ENCODE measurements around the gene FAM193A.
"Not testable (repeated sequence)": the region's sequence is repeated elsewhere in the genome, so short reads cannot be mapped to it uniquely, and the experiment has no call there.

The FAM193A gene

GRCh38 chr4:2750719-2751605 lies 214.5 kb downstream of the FAM193A start:
- DNase-seq (ENCODE audit: low spot score), result no peak

DNA sequence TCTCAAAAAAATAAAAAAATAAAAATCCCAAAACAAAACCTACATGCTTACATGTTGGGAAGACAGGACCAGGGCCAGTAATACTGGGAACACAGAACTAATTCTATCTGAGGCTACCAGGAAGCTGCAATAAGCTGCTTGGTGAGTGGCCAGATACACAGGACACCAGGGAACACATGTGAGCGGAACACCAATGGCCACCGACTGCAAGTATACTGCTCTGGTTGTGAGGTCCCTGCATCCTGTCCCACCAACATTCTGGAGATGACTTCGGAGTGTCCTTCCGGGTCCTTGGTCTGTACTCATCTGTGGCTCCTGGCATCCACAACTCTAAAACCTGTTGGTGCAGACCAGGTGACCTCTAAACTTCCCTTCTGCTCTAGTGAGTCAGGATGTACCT lies 217.0 kb downstream of the FAM193A start:
- no peak for DNase-seq (ENCODE audit: low spot score)

DNA sequence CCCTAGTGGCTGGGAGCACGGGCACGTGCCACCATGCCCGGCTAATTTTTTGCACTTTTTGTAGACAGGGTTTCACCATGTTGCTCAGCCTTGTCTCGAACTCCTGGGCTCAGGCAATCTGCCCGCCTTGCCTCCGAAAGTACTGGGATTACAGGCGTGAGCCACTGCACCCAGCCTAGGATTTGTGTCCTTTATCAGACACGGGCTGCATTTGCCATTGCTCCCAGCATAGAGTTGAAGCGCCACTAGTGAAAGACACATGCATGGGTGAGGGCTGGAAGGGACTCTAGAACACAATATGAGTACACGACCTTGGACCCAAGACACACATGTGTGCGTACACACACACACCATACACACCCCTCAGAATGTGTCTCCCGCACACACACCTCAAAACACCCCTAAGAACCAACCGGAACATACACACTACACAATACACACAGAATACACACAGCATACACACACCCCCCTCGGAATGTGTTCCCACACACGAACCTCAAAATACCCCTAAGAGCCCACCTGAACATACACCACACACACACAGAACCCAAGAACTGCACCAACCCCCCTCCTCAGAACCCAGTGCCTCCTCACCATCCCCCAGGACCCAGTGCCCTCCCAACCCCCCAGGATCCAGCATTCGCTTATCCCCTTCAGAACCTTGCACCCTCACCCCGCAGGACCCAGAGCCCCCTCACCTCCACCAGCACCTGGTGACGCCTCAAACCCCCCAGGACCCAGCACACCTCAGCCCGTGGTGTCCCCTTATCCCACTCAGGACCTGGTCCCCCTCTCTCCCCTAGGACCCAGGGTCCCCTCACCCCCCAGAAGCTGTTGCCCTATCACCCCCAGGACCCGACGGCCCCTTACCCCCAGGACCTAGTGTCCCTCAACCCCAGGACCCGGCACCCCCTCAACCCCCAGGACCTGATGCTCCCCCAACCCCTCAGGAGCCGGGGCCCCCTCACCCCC lies 218.7 kb downstream of the FAM193A start:
- DNase-seq (ENCODE audit: low spot score), result no peak

DNA sequence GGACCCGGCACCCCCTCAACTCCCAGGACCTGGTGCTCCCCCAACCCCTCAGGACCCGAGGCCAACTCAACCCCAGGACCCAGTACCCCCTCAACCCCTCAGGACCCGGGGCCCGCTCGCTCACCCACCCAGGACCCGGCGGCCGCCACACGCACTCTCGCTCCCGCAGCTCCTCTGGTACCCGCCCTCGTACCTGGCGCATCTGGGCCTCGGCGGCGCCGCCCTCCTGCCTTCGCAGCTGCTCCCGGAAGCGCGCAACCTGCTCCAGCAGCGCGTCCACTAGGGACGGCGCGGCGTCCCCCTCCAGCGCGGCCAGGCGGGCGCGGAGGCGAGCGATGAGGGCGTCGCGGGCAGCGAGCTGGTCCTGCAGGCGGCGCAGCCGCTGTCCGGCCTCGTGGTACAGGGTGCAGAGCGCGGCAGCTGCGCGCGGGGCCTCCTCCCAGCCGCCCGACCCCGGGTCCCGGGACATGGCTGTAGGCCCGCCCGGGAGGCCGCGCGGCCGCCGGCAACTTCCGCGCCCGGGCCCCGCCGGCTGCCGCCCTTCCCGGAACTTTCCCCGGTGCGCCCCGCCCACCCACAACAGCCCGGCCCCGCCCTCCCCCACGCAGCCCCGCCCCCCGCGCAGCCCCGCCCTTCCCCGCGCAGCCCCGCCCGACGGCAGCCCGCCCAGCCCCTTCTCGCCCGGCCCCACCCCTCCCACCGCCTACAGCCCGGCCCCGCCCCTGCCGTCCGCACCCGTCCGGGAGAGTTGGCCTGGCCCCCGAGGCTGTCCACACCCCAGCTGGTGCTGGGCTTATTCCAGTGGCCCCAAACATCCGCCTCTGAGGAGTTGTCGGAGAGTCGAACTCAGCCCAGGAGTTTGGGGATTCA lies 219.6 kb downstream of the FAM193A start, which contains the start of gene TNIP2:
Gene TNIP2 (minus strand): TSS at position 516 of the 870 bp plus-strand sequence. CDS start 47 bp downstream, at position 469.
- peak; percentile 78 for DNase-seq (ENCODE audit: low spot score)

- no peak for DNase-seq (ENCODE audit: low spot score)
These were observed 220.4 kb downstream of the FAM193A start for GRCh38 chr4:2756691-2757350.

DNA sequence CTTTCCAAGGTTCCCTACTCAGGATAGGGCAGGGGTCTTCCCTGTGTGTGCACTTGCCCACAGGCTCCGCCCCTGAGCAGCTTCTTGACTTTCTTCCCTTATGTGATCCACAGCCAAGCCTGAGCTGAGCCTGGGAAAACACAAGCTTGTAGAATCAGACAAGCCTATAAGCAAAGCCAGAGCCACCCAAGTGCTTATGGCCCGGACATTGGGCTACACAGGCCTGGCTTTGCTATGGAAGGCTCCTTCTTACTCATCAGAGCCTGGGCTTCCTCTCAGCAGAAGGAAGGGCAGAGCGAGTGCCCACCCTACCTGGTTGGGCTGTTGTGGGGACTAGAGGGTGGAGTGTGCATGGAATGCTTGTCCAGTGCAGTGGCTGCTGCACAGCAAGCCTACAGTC lies 221.0 kb downstream of the FAM193A start:
- DNase-seq (ENCODE audit: low spot score), result no peak

DNA sequence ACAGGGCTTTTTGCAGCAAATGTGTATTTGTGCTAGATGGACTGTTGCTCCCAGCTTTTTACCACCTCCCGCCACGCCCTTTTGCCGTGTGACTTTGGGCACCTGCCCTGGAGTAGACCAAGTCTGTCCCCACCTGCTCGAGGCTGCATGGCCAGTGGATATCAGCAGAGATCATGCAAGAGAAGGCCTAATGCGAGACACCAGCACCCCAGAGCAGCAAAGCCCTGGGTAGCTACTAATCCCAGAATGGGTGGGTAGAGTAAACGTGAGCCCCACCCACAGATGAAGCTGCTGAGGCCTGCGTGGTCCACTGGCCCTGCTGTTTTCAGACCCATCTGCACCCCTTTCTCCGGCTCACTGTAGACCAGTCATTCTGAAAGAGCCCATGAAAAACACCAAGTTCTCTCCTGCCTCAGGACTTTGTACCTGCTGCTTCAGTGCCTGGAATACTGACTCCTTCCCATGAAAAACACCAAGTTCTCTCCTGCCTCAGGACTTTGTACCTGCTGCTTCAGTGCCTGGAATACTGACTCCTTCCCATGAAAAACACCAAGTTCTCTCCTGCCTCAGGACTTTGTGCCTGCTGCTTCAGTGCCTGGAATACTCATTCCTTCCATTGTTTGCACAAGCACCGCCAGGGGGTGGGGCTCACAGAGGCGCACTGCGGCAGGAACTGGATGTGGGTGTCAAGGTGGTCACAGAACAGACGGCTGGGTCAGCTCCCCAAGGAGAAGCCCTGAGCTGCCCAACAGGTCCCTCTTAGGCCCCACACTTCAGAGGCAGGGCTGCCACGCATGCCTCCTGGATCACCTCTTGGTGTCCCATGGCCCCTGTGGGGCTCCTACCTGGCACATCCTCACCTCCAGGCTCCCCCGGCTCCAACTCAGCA lies 224.8 kb downstream of the FAM193A start:
- no peak for DNase-seq (ENCODE audit: low spot score)

DNA sequence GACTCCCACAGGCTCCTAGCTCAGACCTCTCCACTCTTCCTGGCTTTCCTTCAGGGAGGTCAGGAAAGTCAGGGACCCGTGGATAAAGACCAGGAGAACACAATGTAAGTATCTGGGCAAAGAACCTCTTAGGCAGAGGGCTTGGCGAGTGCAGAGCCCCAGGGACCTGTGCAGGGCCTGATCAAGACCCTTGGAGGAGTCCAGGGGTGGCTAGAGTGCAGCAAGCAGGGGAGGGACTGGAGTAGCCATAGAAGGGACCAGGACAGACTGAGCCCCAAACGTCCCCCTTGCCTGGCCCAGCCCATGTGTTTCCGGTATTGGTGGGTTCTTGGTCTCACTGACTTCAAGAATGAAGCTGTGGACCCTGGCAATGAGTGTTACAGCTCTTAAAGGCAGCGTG lies 225.6 kb downstream of the FAM193A start:
- no peak for DNase-seq (ENCODE audit: low spot score)

DNA sequence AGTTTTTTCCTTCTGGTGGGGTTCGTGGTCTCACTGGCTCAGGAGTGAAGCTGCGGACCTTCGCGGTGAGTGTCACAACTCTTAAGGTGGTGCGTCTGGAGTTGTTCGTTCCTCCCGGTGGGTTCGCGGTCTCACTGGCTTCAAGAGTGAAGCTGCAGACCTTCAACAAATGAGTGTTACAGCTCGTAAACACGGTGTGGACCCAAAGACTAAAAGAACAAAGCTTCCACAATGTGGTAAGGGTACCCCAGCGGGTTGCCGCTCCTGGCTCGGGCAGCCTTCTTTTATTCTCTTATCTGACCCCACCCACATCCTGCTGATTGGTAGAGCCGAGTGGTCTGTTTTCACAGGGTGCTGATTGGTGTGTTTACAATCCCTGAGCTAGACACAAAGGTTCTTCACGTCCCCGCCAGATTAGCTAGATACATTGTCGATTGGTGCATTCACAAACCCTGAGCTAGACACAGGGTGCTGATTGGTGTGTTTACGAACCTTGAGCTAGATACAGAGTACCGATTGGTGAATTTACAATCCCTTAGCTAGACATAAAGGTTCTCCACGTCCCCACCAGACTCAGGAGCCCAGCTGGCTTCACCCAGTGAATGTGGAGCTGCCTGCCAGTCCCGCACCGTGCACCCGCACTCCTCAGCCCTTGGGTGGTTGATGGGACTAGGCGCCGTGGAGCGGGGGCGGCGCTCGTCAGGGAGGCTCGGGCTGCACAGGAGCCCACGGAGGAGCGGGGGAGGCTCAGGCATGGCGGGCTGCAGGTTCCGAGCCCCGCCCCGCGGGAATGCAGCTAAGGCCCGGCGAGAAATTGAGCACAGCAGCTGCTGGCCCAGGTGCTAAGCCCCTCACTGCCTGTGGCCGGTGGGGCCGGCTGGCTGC lies 226.3 kb downstream of the FAM193A start:
- DNase-seq (ENCODE audit: low spot score), result not testable (repeated sequence)

GRCh38 chr4:2763511-2763967 lies 227.1 kb downstream of the FAM193A start:
- no peak for DNase-seq (ENCODE audit: low spot score)

DNA sequence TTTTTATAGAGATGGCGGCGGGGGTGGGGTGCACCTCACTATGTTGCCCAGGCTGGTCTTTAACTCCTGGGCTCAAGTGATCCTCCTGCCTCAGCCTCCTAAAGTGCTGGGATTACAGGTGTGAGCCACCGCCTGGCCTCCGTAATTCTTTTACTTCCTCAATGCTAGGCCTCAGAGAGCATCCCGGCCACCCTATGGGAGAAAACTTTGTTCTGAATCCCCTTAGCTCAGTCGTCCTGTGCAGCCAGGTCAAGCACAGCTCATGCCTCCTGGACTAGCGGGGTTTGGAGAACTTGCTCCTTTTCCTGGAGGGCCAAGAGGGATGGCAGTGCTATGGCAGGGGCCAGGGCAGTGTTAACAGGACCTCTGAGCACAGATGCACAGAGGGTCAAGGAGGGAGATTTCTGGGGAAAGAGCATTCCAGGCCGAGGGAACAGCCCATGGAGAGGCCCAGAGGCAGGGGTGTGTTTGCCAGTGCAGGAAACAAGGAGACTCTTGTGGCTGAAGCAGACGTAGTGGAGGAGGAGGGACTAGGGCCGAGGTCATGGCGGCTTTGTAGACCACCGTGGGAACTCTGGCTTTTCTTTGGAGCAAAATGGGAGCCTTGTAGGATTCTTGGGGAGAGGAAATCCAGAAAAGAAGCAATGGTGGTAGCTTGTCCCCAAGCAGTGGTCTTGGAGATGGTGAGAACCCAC lies 229.5 kb downstream of the FAM193A start:
- no peak for DNase-seq (ENCODE audit: low spot score)

- DNase-seq (ENCODE audit: low spot score), result no peak
These were observed 230.7 kb downstream of the FAM193A start for GRCh38 chr4:2767046-2767704.

DNA sequence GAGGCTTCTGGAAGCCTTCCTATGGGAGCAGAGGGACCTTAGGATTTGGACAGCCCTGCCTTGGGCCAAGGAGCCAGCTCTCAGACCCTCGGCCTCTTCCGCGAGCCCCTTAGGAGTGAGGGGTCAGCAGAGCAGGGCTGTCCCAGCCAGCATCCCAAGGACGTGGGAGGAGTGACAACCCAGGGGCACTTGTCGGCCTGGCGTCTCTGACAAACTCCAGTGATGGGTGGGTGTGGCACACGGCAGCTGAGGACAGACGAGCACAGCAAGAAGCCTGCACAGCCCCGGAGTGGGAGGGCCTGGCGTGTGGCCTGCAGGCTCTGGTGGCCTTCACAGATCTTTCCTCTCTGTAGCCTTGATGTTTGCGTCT lies 231.2 kb downstream of the FAM193A start:
- DNase-seq (ENCODE audit: low spot score), result no peak

DNA sequence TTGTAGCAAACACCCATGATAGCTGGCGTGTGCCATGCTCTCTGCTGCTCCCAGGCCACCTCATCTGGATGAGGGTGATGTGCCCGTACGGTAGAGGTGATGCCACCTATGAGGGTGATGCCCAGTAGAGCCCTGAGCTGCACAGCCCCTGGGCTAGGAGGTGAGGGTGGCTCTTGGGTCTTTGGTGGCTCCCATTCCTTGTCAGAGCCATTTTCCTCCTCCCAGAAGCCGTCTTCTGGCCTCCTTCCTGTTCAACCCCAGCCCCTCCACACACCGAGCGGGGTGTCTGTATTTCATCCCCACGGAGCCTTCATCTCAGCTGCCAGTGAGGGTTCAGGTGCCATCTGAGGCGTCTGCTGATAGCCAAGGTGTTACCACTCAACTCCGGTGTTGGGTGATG lies 231.7 kb downstream of the FAM193A start:
- DNase-seq (ENCODE audit: low spot score), result no peak

DNA sequence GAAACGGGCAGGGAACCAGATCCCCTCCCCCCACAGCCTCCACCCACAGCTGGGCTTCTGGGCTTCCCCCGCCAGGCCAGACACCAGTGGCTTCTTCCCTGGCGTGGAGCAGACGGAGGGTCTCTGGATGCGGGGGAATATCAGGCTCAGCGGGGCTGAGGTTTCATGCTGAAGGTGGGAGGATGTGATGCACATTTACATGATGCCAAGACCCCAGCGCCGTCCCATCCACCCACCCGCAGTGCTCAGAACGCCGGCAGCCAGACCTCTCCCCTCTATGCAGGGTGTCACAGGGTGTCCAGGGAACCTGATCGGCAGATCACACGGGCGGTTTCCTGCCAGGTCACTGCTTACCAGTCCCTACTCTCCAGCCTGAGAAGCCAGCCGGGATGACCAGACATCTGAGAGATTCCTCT lies 232.5 kb downstream of the FAM193A start:
- no peak for DNase-seq (ENCODE audit: low spot score)

DNA sequence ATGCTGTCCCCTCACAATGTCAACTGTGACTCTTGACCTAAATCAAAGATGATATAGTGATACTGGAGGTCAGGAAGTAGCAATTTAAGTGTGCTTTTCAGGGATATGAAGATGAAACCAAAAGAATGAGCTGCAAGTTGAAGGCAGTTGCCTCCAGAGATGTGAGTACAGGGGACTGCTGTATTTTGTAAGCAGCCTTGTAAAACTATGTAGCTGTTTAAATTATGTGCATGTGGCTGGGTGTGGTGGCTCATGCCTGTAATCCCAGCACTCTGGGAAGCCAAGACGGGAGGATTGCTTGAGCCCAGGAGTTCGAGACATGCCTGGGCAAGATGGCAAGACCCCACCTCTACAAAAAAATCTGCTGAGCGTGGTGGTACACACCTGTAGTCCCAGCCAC lies 234.8 kb downstream of the FAM193A start:
- no peak for DNase-seq (ENCODE audit: low spot score)

DNA sequence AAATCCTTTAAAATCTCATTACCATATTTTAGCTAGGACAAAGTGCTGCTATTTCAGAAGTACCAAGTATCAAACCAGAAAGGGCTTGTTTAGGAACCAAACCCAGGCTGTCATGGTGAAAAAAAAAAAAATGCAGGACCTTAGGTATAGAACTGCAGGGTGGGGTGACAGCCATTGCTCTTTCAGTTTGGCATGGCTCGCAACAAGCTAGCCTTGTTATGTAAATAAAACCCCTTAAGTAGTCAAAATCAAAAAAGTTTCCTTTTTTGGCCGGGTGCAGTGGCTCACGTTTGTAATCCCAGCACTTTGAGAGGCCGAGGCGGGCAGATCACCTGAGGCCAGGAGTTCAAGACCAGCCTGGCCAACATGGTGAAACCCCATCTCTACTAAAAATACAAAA lies 244.2 kb downstream of the FAM193A start:
- not testable (repeated sequence) for DNase-seq (ENCODE audit: low spot score)

DNA sequence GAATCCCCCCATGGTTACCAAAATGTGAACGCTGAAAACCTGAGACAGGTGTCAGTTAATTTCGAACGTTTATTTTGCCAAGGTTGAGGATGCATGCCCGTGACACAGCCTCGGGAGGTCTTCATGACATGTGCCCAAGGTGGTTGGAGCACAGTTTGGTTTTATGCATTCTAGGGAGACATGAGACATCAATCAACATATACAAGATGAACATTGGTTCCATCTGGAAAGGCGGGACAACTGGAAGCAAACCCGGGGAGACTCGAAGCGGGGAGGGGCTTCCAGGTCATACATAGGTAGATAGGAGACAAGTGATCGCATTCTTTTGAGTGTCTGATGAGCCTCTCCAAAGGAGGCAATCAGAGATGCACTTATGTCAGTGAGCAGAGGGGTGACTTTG lies 245.5 kb downstream of the FAM193A start:
- no peak for DNase-seq (ENCODE audit: low spot score)
